ENCODE measurements around the gene SLC35G4.
"Not testable (repeated sequence)": the region's sequence is repeated elsewhere in the genome, so short reads cannot be mapped to it uniquely, and the experiment has no call there.

Gene SLC35G4

GRCh38 chr18:11609488-11609887, at the start of gene SLC35G4:
Gene SLC35G4, plus strand, starts transcription at chr18:11609596. Its CDS starts 0 bp downstream, at chr18:11609596.
- not testable (repeated sequence) for DNase-seq (ENCODE audit: low read depth)

GRCh38 chr18:11561293-11561692, 48.1 kb upstream of the SLC35G4 start:
- no peak for DNase-seq (ENCODE audit: low read depth)

GRCh38 chr18:11565716-11566115, 43.7 kb upstream of the SLC35G4 start:
- DNase-seq (ENCODE audit: low read depth) = no peak

- no peak for DNase-seq (ENCODE audit: low read depth)
Measured at GRCh38 chr18:11566236-11566965, 43.0 kb upstream of the SLC35G4 start.

GRCh38 chr18:11567396-11567795, 42.0 kb upstream of the SLC35G4 start:
- DNase-seq (ENCODE audit: low read depth) = no peak

GRCh38 chr18:11570073-11570588, 39.3 kb upstream of the SLC35G4 start:
- DNase-seq (ENCODE audit: low read depth) = no peak

- no peak for DNase-seq (ENCODE audit: low read depth)
Measured at GRCh38 chr18:11570769-11571412, 38.5 kb upstream of the SLC35G4 start.

- DNase-seq (ENCODE audit: low read depth) = no peak
Measured at GRCh38 chr18:11572201-11572600, 37.2 kb upstream of the SLC35G4 start.

- no peak for DNase-seq (ENCODE audit: low read depth)
Measured at GRCh38 chr18:11574545-11574944, 34.9 kb upstream of the SLC35G4 start.

- DNase-seq (ENCODE audit: low read depth) = no peak
Measured at GRCh38 chr18:11577271-11578112, 31.9 kb upstream of the SLC35G4 start.

GRCh38 chr18:11578799-11579198, 30.6 kb upstream of the SLC35G4 start:
- no peak for DNase-seq (ENCODE audit: low read depth)

GRCh38 chr18:11579916-11580315, 29.5 kb upstream of the SLC35G4 start:
- DNase-seq (ENCODE audit: low read depth) = no peak

GRCh38 chr18:11581286-11581685, 28.1 kb upstream of the SLC35G4 start:
- no peak for DNase-seq (ENCODE audit: low read depth)

- DNase-seq (ENCODE audit: low read depth) = no peak
Measured at GRCh38 chr18:11585596-11585995, 23.8 kb upstream of the SLC35G4 start.

- no peak for DNase-seq (ENCODE audit: low read depth)
Measured at GRCh38 chr18:11586896-11587295, 22.5 kb upstream of the SLC35G4 start.

GRCh38 chr18:11587432-11587831, 22.0 kb upstream of the SLC35G4 start:
- no peak for DNase-seq (ENCODE audit: low read depth)

GRCh38 chr18:11587846-11588245, 21.6 kb upstream of the SLC35G4 start:
- no peak for DNase-seq (ENCODE audit: low read depth)

GRCh38 chr18:11591957-11592356, 17.4 kb upstream of the SLC35G4 start:
- no peak for DNase-seq (ENCODE audit: low read depth)

GRCh38 chr18:11600321-11600720, 9.1 kb upstream of the SLC35G4 start:
- DNase-seq (ENCODE audit: low read depth) = no peak

- DNase-seq (ENCODE audit: low read depth) = no peak
Measured at GRCh38 chr18:11607906-11608305, 1.5 kb upstream of the SLC35G4 start.

- DNase-seq (ENCODE audit: low read depth) = not testable (repeated sequence)
Measured at GRCh38 chr18:11608618-11609017, 778 bp upstream of the SLC35G4 start.

GRCh38 chr18:11613073-11613472, 3.7 kb downstream of the SLC35G4 start:
- not testable (repeated sequence) for DNase-seq (ENCODE audit: low read depth)

Data from stimulated activated CD8-positive, alpha-beta memory T cell treated with anti-CD3 and anti-CD28 coated beads, Interleukin-15, amount 100 ng/mL, for 24 hours (primary cell).